Measurements from ENCODE around the gene GPD1L.
A peak's percentile ranks its signal among the peaks of the same experiment; 100 is the strongest.

The GPD1L gene

GRCh38 chr3:32143849-32144757 lies 37.7 kb downstream of the GPD1L start:
- TF ChIP-seq CTCF (IDR thresholded peaks at IDR 0.05; ENCODE audit: control extremely low read depth, extremely low read depth, low read depth, missing control alignments), result peak; percentile 55
- DNase-seq (ENCODE audit: extremely low spot score), result peak; percentile 58
- ChIA-PET CTCF (interaction anchor here (0.6 to 2.6 kb wide), 20 partner anchors 9 to 285 kb away, joined by 3 to 22 read pairs (median 4); partner anchors contain the start of gene GPD1L), POLR2A (no interaction called here)

GRCh38 chr3:32146746-32147211 lies 40.4 kb downstream of the GPD1L start:
- DNase-seq (ENCODE audit: extremely low spot score), result no peak
- no peak for TF ChIP-seq CTCF (IDR thresholded peaks at IDR 0.05; ENCODE audit: control extremely low read depth, extremely low read depth, low read depth, missing control alignments)
- ChIA-PET POLR2A (no interaction called here), CTCF (no interaction called here)

GRCh38 chr3:32147509-32147908 lies 41.1 kb downstream of the GPD1L start:
- ChIA-PET CTCF (interaction anchor here (0.9 to 1.3 kb wide), 2 partner anchors 14 to 129 kb away, joined by 3 to 7 read pairs; no protein-coding TSS in a partner anchor), POLR2A (no interaction called here)
- no peak for DNase-seq (ENCODE audit: extremely low spot score)
- no peak for TF ChIP-seq CTCF (IDR thresholded peaks at IDR 0.05; ENCODE audit: control extremely low read depth, extremely low read depth, low read depth, missing control alignments)

GRCh38 chr3:32147933-32148332 lies 41.5 kb downstream of the GPD1L start:
- DNase-seq (ENCODE audit: extremely low spot score), result no peak
- TF ChIP-seq CTCF (IDR thresholded peaks at IDR 0.05; ENCODE audit: control extremely low read depth, extremely low read depth, low read depth, missing control alignments), result no peak
- CTCF ChIA-PET, result interaction anchor here (0.9 to 1.3 kb wide), 2 partner anchors 14 to 129 kb away, joined by 3 to 7 read pairs; no protein-coding TSS in a partner anchor
- POLR2A ChIA-PET, result no interaction called here

- no peak for TF ChIP-seq CTCF (IDR thresholded peaks at IDR 0.05; ENCODE audit: control extremely low read depth, extremely low read depth, low read depth, missing control alignments)
- no peak for DNase-seq (ENCODE audit: extremely low spot score)
- ChIA-PET POLR2A (no interaction called here), CTCF (interaction anchor here (0.9 to 1.3 kb wide), 2 partner anchors 15 to 130 kb away, joined by 3 to 7 read pairs; no protein-coding TSS in a partner anchor)
Observed at GRCh38 chr3:32148351-32148750, 41.9 kb downstream of the GPD1L start.

GRCh38 chr3:32153414-32154204 lies 47.2 kb downstream of the GPD1L start:
- POLR2A ChIA-PET, result no interaction called here
- CTCF ChIA-PET, result interaction anchor here (0.6 to 2.8 kb wide), 9 partner anchors 9 to 385 kb away, joined by 3 to 20 read pairs (median 4); no protein-coding TSS in a partner anchor
- no peak for TF ChIP-seq CTCF (IDR thresholded peaks at IDR 0.05; ENCODE audit: control extremely low read depth, extremely low read depth, low read depth, missing control alignments)
- DNase-seq (ENCODE audit: extremely low spot score), result no peak

Data from GM10248 (cell line).